ENCODE results near the gene TSR2.
A peak's percentile ranks its signal among the peaks of the same experiment; 100 is the strongest.

The TSR2 gene

GRCh38 chrX:54494166-54494988 lies 54.2 kb downstream of the TSR2 start:
- H3K36me3 Mint-ChIP-seq (ENCODE audit: low read depth): peaks cover 20% of the 10 kb centered on the region
- no peaks in the 10 kb centered on the region for H3K27me3 Mint-ChIP-seq (ENCODE audit: low read depth)
- peaks cover 30% of the 10 kb centered on the region for H3K4me1 Mint-ChIP-seq
- peak overlapping the region; percentile 86 to 95 (median 89) for H3K4me3 Mint-ChIP-seq
- peaks cover 29% of the 10 kb centered on the region for H3K9me3 Mint-ChIP-seq
- H3K27ac Mint-ChIP-seq: peak overlapping the region; percentile 61 to 92 (median 91)
- no peak for TF ChIP-seq CTCF (IDR thresholded peaks at IDR 0.05; ENCODE audit: unreplicated experiment in 3 of 3)

All from nephron (organoid).